Measurements from ENCODE around the gene PFKFB2.

Gene PFKFB2

GRCh38 chr1:207089627-207090355, 36.7 kb downstream of the PFKFB2 start:
- DNase-seq (ENCODE audit: low read depth) = no peak

DNA sequence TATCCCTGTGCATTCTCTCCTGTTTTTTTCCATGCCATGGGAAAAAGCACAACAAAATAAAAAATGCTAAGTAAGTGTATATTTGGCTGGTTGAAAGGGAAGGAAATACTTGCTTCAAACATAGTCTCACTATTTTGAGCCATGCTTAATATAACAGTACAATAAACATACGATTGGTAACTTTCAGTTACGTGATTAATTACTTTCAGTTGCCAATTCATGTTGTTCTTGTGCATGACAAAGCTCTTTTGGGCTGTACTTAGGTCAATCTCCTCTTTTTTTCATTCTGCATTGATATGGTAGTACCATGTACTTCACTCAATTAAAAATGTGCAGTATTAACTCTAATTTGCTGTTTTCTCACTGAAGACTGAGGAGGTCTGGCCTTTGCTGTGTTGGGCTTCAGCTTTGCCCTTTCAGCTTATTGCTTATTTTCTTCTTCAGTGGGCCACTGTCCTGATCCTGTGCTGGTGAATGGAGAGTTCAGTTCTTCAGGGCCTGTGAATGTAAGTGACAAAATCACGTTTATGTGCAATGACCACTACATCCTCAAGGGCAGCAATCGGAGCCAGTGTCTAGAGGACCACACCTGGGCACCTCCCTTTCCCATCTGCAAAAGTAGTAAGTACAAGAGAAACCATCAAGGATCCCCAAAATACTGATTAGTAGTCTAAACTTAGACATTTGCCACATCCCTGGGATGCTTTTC, 38.3 kb downstream of the PFKFB2 start:
- no peak for DNase-seq (ENCODE audit: low read depth)

DNA sequence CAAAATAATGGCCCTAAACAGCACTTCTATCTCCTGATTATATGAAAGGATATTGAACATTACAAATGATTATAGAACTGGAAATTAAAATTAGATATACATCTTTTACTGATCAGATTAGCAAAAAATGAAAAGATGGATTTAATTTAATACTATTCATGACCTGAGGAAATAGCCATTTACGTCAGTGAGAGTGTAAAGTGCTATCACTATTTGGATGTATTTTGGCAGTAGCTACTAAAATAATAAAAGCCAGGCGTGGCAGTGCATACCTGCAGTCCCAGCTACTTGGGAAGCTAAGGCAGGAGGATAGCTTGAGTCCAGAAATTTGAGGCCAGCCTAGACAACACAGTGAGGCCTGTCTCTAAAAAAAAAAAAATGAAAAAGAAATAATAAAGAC, 40.9 kb downstream of the PFKFB2 start:
- no peak for DNase-seq (ENCODE audit: low read depth)

- DNase-seq (ENCODE audit: low read depth) = no peak
Observed at GRCh38 chr1:207097871-207098324, 44.8 kb downstream of the PFKFB2 start.

DNA sequence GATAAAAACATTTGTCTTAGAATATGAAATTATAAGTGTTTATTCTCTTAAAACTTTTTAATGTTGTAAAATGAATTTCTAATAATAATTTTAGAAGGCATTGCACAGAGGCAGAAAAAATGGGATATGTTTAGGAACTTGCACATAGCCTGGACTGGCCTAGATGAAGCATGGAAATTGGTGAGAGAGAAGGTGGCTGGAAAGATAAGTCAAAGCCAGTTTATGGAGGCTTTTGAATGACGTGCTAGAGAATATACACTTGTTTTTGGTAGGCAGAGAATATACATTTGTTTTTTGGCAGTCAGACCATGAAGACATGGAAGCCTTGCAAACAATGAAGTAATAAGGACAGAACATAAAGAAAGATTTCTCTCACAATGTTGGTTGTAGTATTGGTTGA, 48.6 kb downstream of the PFKFB2 start:
- no peak for DNase-seq (ENCODE audit: low read depth)

DNA sequence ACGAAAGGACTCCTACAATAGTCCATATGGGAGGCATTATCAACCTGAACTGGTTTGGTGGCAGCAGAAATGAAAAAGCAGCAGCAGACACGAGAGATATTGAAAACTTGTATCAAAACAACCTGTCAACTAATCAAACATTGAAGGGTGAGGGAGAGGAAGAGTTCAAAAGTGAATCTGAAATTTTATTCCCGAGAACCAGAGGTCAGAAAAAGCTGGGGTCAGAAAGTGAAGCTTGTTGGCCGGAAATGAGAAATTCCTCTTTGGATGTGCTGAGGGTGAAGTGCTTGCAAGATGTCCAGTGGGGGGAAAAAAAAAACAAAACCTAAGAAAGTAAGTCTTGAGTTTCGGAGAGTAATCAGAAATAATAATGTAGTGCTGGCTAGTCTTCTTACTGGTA, 49.1 kb downstream of the PFKFB2 start:
- DNase-seq (ENCODE audit: low read depth) = no peak

DNA sequence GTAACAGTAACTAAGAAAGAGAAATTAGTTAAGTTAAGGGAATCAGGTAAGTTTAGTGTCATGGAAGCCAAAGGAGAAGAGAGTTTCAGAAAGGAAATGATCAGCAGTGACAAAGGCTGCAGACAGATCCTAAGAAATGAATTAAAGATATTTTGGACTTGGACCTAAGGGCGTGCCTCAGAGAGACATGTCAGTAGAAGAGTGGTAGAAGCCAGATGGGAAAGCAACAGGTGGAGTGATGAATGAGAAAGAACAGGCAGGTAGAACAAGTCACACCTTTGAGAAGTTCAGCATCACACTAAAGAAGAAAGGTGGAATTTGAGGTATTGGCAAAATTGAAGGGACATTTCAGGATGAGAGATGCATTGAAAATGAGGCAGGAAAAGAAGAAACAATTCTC, 49.6 kb downstream of the PFKFB2 start:
- no peak for DNase-seq (ENCODE audit: low read depth)

GRCh38 chr1:207103892-207104373, 50.9 kb downstream of the PFKFB2 start, which contains the start of gene C4BPA:
C4BPA (plus strand) TSS chr1:207104233; CDS start chr1:207113026, 8,793 bp downstream.
- no peak for DNase-seq (ENCODE audit: low read depth)

DNA sequence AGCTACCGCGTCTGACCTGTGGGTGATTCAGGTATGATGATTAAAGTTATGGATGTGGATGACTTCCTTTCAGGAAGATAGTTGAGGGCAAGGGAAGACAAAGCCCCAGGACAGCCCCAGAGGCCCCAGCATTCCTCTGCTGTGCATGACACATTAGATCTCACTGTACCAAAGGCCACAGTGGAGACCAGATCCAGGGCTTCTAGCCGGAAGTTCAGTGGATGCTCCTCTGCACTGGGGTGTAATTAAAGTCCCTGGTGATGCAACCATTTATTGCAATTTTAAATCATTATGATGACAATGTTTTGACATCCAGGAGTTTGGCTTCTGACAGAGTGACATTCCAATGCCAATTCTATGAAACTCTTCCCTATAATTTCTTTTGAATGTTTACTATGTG, 55.9 kb downstream of the PFKFB2 start:
- no peak for DNase-seq (ENCODE audit: low read depth)

DNA sequence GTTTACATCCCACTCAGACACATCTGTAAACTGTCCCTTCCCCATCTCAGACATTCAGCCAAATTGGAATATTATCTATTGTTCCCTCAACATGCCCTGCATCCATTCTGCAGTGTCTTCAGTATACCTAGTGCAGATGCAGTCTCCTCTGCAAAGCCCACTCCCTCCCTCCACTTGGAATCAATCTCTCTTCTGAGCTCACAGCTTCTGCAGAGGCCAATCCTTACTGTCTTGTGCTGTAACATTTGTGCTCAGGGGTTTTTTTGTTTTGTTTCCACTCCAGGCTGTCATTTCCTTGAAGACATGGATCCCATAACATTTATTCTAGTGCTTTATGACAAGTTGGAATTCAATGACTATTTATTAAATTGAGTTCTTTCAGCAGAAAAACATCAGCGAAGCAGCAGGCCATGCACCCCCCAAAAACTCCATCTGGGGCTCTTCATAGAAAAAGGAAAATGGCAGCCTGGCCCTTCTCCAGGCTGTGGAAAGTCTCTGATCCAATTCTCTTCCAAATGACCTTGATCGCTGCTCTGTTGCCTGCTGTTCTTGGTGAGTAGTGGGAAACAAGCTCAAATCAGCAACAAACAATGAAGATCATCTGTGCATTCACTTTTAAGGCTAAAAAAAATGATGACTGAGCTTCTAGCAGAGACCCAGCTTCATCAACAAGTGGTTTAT, 59.7 kb downstream of the PFKFB2 start:
- DNase-seq (ENCODE audit: low read depth) = no peak

DNA sequence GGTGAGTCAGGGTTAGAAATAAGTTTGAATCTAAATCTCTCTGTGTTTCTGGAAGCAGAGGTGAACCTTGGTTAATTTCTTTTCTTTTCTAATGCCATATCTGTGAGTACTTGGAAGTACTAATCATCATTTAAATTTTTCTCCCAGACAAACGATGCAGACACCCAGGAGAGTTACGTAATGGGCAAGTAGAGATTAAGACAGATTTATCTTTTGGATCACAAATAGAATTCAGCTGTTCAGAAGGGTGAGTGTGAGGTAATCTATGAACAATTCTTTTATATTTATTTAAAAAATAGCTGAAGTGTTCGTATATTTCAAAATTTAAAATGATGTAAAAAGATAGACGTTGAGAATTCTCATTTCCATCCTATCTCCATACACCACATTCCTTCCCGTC, 62.2 kb downstream of the PFKFB2 start:
- no peak for DNase-seq (ENCODE audit: low read depth)

DNA sequence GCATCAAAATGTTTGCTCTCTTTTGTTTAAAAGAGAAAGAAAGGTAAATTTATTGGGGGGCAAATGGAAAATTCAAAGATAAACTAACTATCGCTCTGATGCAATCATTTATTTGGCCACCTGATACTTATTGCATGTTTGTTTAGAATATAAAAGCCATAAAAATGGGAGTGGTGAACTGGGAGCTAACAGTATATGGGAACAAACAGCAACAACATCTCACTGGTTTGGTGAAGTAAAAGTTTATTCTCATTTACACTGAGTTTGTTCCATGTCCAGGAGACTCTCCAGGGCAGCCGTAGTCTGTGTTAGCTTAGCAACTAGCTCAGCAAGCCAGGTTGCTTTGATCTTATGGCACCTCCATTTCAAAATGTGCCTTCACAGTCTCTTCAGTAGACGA, 71.3 kb downstream of the PFKFB2 start:
- no peak for DNase-seq (ENCODE audit: low read depth)

- DNase-seq (ENCODE audit: low read depth) = no peak
Observed at GRCh38 chr1:207128336-207128921, 75.4 kb downstream of the PFKFB2 start.

DNA sequence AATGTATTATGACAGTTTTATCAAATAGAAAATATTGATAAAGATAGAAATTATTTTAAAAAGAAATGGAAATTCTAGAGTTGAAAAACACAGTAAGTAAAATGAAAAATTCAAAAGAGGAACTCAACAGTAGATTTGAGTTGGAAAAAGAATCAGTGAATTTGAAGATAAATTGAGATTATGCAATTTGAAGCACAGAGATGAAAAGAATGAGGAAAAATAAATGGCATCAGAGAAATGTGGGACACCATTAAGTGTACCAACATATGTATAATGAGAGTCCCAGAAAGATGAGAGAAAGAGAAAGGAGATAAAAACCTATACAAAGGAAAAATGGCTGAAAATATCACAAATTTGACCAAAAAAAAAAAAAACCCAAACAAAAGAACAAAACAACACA, 76.0 kb downstream of the PFKFB2 start:
- DNase-seq (ENCODE audit: low read depth) = no peak
